GM18909 (cell line): ENCODE measurements around the gene SYMPK.
"Not testable (repeated sequence)": the region's sequence is repeated elsewhere in the genome, so short reads cannot be mapped to it uniquely, and the experiment has no call there.

Experiments used
- ATAC-seq: cut with Tn5 transposase; IDR thresholded peaks from one replicate; pipeline ENCODE4 v1.9.1; 2021; ENCODE audit warnings: mild to moderate bottlenecking; ENCODE audit not compliant: unreplicated experiment, poor library complexity

SYMPK gene

DNA sequence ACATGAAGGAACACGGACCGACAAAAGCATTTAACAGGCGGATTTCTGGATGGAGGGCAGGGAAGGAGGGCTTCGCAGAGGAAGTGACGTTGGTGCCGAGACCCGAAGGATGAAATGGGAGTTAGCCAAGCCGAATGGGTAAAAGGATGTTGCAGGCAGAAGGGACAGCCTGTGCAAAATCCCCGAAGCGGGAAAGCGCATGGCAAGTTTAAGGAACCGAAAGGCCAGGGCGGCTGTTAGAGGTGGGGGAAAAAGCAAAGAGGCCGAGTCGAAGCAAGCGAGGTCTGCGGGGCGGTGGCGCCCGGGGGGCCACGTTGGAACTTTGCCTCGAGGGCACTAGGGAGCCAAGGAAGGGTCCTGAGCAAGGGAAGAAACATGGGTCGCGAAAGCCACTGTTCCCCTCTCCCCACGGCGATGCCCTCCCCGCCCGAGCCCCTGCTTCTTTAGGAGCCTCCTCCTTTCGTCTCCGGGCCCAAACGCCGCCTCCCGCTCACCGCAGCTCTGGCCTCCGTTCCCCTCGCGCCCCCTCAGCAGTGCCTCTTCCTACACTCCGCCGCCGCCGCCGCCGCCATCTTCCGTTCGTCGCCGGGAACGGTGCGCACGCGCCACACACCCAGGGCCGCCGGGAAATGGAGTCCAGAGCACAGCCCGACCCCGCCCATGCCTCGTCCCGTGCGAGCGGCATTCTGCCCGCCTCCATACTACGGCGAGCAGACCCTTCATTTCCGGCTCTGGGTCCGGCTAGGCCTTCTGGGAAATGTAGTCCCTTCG lies at the start of gene SYMPK:
TSS of gene SYMPK (minus strand) at position 584 of the 771 bp plus-strand sequence. CDS start 8,652 bp downstream, outside the sequence.
- peak; percentile 92 for ATAC-seq

DNA sequence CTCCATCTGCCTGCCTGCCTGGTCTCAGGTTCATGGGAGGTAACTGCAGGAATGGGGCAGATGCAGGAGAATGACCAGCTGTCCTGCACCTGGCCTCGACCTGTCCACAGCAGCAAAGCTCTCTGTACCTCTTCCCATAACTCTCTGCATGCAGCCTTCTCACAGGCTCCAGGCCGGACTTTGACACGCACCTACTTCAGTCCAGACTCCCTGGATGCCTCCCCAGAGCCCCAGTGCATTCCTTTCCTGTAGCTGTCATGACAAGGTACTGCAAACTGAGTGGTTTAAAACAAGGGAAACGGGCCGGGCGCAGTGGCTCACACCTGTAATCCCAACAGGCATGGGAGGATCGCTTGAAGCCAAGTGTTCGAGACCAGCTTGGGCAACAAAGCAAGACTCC lies 48.3 kb upstream of the SYMPK start:
- no peak for ATAC-seq

DNA sequence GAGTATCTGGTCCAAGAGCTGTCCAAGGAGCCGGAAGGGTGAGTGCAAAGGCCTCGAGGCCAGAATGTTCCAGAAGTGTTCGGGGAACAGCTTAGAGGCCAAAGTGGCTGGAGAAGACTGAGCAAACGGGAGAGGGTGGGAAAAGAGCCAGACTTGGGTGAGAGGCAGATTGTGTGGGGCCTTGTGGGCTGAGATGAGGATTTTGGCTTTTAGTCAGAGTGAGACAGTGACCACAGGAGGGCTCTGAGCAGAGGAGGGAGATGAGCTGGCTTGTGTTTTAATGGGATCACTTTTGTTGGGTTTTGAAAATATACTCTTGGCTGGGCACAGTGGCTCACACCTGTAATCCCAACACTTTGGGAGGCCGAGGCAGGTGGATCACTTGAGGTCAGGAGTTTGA lies 46.0 kb upstream of the SYMPK start:
- ATAC-seq, result no peak

DNA sequence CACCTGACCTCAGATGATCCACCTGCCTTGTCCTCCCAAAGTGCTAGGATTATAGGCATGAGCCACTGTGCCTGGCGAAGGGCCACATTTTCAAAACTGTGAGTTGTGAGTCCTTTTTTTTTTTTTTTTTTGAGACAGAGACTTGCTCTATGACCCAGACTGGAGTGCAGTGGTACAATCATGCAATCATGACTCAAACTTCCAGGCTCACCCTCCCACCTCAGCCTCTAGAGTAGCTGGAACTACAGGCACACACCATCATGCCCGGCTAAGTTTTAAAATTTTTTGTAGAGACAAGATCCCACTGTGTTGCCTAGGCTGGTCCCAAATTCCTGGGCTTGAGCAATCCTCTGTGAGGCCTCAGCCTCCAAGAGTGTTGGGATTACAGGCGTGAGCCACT lies 43.3 kb upstream of the SYMPK start:
- no peak for ATAC-seq

DNA sequence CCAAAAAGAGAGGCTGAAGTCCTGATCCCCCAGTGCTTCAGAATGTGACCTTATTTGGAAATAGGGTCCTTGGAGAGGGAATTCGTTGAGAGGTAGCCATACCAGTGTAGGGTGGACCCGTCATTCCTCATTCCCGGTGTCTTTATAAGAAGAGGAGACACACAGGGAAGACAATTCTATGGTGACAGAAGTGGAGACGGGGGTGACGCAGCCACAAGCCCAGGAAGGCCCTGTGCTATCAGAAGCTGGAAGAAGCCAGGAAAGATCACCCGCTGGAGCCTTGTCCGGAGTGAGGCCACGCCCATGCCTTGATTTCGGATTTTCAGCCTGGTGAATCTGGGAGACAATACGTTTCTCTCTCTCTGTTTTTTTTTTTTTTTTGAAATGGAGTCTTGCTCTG lies 42.1 kb upstream of the SYMPK start:
- ATAC-seq, result no peak

DNA sequence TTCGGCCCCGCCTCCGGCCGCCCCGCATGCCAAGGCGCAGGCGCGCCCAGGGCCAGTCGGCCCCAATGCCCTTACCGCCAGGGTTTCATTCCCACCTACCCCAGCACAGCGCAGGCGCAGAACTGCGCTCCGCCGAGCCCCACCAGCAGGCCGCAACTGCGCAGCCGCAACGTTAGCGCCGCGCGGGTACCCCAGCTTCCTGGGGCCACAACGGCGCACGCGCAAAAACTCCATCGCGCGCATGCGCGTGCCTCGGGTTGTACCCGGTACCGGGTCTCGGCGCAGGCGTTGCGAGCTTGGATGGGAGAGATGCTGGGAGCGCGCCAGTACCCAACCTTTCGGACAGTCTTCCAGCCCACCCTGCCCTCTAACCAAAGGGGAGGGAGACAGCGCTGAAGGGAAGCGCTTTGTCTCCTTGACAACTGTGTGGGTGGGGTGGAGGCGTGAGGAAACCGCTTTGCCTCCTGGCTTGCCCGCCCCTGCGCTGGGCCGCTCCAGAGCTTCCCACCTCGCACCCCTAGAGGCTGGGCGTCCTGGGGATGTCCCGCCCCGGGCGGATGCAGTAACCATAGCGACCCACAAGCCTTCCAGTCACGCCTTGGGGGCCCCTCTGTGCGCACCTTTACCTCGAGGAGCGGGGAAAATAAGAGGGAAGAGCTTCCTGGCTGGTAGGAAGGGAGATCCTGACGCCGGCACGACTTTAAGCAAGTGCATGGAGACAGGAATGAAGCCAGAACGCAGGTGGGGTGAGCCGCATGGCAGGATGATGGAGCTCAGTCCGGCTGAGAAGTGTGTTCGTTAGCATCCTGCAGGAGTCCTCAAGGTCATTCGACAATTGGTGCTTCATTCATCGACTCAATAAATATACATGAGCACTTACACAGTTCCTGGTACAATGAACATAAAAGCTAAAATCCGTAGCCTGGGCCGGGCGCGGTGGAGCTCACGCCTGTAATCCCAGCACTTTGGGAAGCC lies 40.0 kb upstream of the SYMPK start:
- ATAC-seq, result peak; percentile 95

- no peak for ATAC-seq
Measured at GRCh38 chr19:45901912-45902650, 39.1 kb upstream of the SYMPK start, which contains the start of gene MYPOP. Gene MYPOP, minus strand, starts transcription at chr19:45902613. Its CDS starts 840 bp downstream, at chr19:45901773.

- no peak for ATAC-seq
Measured at GRCh38 chr19:45901432-45901911, 38.5 kb upstream of the SYMPK start.

- ATAC-seq, result no peak
Measured at GRCh38 chr19:45900738-45901431, 37.9 kb upstream of the SYMPK start.

DNA sequence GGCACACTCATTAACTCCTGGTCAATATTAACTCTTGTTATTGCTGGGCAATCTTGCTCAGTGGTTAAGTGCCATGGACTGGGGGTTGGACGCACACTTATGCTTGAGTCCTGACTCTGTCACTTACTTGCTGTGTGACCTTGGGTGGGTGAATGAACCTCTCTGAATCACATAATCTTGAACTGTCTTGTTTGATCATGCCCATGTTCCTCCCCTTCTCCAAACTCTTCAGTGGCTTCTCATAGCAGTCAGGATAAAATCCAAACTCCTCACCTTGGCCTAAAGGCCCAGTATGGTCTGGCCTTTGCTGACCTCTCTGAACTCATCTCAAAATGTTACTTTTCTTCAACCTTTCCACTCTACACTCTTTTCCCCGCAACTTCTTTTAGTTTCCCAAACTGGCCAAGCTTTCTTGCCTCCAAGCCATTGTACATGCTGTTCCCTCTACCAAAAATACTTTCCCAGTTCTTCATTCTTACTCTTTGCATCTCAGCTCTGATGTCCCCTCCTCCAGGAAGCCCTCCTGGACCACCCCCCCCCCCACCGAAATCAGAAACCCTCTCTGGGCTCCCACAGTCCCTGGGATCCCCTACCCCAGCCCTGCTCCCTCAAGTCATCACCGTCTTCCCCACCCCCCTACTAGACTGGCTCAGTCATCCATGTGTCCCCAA lies 37.1 kb upstream of the SYMPK start:
- no peak for ATAC-seq

DNA sequence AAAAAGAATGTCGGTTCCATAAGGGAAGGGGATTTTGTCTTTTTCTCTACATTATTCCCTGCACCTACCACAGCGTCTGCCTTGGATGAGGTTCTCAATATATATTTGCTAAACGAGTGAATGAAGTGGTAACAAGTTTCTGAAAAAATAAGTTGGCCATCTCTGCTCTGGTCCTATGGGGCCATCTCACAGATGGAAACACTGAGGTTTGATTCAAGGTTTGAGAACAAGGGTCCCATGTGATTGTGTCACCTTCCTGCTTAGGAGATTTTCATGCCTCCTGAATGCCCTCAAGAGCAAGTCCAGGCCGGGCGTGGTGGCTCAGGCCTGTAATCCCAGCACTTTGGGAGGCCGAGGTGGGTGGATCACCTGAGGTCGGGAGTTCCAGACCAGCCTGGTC lies 36.3 kb upstream of the SYMPK start:
- no peak for ATAC-seq

GRCh38 chr19:45897261-45897812 lies 34.4 kb upstream of the SYMPK start:
- ATAC-seq, result no peak

- not testable (repeated sequence) for ATAC-seq
Measured at GRCh38 chr19:45895983-45896599, 33.1 kb upstream of the SYMPK start.

GRCh38 chr19:45895519-45895972 lies 32.6 kb upstream of the SYMPK start:
- ATAC-seq, result no peak

DNA sequence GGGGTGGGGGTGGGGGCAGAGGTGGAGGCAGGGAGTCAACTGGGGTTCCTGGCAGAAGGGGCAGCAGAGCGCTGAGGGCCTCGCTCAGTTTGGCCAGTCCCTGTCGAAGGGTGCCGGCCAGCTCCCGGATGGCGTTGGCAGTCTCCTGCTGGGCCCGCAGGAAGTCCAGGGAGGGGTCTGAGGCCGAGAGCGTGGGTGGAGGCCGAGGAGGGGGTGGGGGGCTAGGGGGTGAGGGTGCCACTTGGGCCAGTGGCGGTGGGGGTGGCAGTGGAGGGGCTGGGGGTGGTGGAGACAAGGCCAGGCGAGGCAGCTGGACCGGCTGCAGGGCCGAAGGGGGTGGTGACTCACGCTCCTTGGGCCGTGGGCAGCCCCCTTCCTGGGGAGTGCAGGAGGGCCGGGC lies 27.9 kb upstream of the SYMPK start:
- ATAC-seq, result no peak

DNA sequence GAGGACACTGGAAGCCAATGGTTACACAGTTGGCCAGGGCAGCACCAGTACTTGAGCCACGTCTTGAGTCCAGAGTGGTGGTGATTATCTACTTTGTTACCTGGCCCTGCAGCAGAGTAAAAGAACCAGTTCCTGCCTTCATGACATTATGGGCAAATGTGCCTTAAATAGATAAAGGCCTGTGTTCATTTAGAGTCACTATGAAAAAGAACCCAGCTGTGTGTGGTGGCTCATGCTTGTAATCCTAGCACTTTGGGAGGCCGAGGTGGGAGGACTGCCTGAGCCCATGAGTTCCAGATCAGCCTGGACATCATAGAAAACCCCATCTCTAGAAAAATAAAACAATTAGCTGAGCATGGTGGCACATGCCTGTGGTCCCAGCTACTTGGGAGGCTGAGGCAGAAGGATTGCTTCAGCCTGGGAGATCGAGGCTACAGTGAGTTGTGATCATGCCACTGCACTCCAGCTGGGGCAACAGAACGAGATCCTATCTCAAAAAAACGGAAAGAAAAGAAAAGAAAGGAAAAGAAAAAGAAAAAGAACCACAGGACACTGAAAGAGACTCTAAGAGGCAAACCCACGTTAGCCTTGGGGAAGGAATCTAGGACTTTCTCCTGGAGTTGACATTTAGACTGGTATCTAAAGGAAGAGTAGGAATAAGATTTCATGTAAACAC lies 26.4 kb upstream of the SYMPK start:
- ATAC-seq, result no peak

GRCh38 chr19:45887200-45887710 lies 24.3 kb upstream of the SYMPK start:
- ATAC-seq, result no peak
